ENCODE data around the gene OBSCN. TPM values are rescaled to one million over a fixed set of nuclear protein-coding genes. Genes with fewer than 3 reads are reported as not detected.
A peak's percentile ranks its signal among the peaks of the same experiment; 100 is the strongest.

Gene OBSCN
- total RNA-seq: 4.4 and 9.5 TPM in 2 replicates

GRCh38 chr1:228207851-228208821, at the start of gene OBSCN:
Gene OBSCN, plus strand, starts transcription at chr1:228208044. Its CDS starts 3,740 bp downstream, at chr1:228211784.
- no peak for DNase-seq

GRCh38 chr1:228158151-228159007, 49.5 kb upstream of the OBSCN start:
- DNase-seq: no peak

GRCh38 chr1:228159008-228159665, 48.7 kb upstream of the OBSCN start:
- DNase-seq: no peak

- no peak for DNase-seq
Measured at GRCh38 chr1:228160201-228160761, 47.6 kb upstream of the OBSCN start.

- no peak for DNase-seq
Measured at GRCh38 chr1:228161362-228161761, 46.5 kb upstream of the OBSCN start.

- no peak for DNase-seq
Measured at GRCh38 chr1:228161866-228162265, 46.0 kb upstream of the OBSCN start.

- peak; percentile 53 for DNase-seq
Measured at GRCh38 chr1:228162286-228163006, 45.4 kb upstream of the OBSCN start.

GRCh38 chr1:228163007-228163753, 44.7 kb upstream of the OBSCN start:
- DNase-seq: peak; percentile 48

- DNase-seq: no peak
Measured at GRCh38 chr1:228163776-228164519, 43.9 kb upstream of the OBSCN start.

- DNase-seq: no peak
Measured at GRCh38 chr1:228164561-228165371, 43.1 kb upstream of the OBSCN start.

- peak; percentile 100 for DNase-seq
Measured at GRCh38 chr1:228165372-228166169, 42.3 kb upstream of the OBSCN start, which contains the start of gene IBA57. Gene IBA57, plus strand, starts transcription at chr1:228165804. Its CDS starts 13 bp downstream, at chr1:228165817.

- peak; percentile 62 for DNase-seq
Measured at GRCh38 chr1:228166170-228166936, 41.5 kb upstream of the OBSCN start.

GRCh38 chr1:228168563-228169270, 39.1 kb upstream of the OBSCN start:
- no peak for DNase-seq

- DNase-seq: no peak
Measured at GRCh38 chr1:228169345-228169744, 38.5 kb upstream of the OBSCN start.

GRCh38 chr1:228170666-228171065, 37.2 kb upstream of the OBSCN start:
- no peak for DNase-seq

GRCh38 chr1:228171221-228171891, 36.5 kb upstream of the OBSCN start:
- DNase-seq: no peak

Data from dermis blood vessel endothelial cell (primary cell).